Stimulated activated CD4-positive, alpha-beta T cell treated with anti-CD3 and anti-CD28 coated beads, Interleukin-2, amount 100 ng/mL, for 24 hours (primary cell): ENCODE measurements around the gene CCDC154.
"Not testable (repeated sequence)": the region's sequence is repeated elsewhere in the genome, so short reads cannot be mapped to it uniquely, and the experiment has no call there.

Experiments
- DNase-seq, 2 donors: peaks; one replicate each; pipeline ENCODE4 v3.0.0-alpha.2; 2020

Gene CCDC154

DNA sequence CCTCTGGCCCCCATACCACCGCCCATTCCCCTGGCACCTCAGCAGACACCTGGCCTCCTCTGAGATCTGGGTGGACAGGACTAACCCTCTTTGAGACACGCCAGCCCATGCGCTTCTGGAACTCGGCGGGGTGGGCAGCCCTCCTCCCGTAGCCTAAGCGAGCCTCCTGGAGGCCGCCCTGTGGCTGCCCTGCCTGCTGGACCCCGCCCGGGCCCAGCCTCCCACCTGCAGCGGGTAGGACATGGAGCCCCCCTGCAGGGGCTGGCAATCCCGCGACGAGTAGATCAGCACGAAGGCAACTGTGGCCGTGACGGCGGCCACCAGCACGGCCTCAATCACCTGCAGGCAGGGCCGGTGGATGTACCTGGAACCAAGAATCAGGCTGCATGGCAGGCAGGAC, 8.2 kb upstream of the CCDC154 start:
- DNase-seq = no peak

DNA sequence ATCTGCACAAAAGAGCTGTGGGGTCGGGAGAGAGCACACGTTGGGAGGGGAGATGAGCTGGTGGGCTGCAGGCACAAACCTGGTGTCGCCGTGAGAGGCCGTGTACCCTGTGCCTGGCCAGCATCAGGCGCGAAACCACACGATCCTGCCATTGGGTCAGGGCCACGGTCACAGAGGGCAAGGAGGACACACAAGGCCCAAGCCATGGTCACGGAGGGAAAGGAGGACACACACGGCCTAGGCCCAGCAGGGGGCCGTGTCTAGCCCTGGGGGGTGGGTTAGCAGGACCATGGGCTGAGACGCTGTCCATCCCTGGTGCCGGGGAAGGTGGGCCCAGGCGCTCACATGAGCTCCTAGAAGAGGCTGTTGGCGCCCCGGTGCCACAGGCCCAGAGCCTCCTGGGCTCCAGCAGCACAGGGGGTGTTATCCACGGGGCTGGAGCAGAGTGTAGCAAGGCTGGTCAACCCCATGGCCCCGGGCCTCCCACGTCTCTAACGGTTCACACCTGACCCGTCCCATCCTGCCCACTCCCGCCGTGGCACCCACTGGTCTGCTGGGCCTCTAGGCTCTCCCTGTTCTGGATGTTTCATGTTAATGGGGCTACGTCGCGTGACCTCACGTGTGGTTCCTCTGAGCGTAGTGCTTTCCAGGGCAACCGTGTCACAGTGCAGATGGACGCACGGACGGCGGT, 7.5 kb upstream of the CCDC154 start:
- no peak for DNase-seq

DNA sequence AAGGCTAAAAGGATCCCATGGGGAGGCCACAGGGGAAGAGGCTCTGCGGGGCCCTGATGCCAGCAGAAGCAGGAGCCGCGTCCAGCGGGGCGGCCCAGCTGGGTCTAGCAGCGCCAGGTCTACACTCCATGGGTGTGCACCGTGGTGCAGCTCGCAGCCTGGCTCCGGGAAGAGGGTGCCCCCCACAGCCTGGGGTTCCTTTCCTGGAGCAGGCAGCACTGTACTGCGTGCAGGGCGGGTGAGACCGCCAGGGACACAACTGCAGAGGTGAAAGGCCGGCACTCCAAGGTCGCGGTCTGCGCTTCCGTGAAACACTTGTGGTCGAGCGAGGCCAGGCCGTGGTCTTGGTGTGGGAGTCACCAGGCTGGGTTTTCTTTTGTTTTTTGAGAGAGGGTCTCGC, 6.5 kb upstream of the CCDC154 start:
- no peak for DNase-seq

DNA sequence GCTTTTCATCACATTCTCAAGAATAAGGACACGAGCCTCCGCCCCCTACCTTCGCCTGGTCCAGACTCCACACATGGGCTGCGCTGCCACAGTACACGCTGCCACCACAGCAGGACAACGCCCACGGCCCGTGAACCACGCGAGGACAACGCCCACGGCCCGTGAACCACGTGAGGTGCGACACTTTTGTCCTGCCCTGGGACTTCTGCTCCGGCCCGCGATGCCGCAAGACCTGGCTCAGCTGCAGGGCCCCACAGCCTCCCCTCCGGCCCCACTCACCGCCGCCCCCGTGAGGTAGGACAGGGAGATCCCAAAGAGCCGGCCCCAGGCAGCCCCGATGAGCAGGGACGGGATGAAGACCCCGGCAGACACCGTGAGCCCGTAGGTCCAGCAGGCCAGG, 5.9 kb upstream of the CCDC154 start:
- no peak for DNase-seq

DNA sequence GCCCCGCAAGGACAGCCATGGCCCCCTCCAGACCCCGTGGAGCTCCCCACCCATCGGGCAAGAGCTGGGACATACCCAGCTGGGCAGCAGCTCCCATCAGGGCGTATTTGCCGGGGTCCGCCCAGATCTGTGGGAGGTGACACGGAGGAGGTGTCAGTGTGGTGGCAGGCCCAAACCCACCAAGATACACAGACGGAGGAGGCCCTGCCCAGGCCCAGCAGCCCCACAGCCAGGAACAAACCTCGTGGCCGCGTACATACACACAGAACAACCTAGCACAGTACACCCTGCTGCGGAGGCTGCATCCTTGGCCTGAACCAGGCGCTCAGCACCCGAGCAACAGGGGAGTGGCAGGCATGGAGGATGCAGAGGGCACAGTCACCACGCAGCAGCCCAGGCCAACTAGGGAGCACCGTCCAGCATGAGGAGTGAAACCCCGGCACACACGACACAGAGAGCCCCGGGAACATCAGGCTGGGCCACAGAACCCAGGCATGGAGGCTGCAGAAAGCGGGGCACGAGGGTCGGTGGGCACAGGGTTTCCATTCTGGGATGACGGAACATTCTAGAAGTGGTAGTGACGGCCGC, 4.9 kb upstream of the CCDC154 start:
- no peak for DNase-seq

DNA sequence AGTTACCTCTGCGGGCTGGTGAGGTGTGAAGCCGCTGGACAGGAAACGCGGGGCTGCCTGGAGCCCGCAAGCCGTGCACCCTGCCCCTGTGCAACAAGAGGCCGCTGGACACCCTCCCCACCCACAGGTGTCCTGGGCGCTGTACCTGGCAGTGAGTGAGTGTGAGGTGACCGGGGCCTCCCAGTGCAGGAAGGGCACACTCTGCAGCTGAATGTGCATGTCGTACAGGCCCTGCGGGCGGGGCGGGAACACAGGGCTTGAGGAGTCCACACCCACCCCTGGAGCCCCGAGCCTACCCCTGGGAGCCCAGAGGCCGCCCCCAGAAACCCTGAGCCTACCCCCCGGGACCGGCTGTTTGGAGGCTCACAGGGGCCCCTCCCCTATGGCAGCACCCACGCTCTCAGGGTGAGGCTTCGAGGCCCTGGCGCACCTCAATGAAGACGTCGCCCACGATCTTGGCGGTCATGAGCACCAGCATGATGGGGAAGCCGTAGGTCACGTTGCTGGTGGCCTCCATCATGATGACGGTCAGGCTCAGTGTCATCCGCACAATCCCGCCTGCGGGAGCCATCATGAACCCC, 4.3 kb upstream of the CCDC154 start:
- no peak for DNase-seq

DNA sequence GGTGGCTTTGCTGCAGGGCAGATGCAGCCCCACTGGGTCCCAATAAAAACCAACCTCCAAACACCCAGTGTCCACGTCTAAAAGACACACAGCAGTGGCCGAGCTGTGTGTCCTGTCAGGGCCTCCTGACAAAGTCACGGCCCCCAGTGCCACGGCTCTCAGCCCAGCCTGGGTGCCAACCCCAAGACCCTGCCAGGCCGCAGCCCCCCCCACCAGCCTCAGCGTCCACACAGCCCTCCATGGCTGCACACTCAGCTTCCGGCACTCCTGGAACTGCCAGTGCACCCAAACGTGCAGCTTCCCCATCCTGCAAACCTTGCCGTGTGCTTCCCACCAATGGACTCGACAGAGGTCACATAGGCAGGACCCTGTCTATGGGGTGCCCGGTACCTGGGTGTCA, 3.6 kb upstream of the CCDC154 start:
- DNase-seq = no peak

DNA sequence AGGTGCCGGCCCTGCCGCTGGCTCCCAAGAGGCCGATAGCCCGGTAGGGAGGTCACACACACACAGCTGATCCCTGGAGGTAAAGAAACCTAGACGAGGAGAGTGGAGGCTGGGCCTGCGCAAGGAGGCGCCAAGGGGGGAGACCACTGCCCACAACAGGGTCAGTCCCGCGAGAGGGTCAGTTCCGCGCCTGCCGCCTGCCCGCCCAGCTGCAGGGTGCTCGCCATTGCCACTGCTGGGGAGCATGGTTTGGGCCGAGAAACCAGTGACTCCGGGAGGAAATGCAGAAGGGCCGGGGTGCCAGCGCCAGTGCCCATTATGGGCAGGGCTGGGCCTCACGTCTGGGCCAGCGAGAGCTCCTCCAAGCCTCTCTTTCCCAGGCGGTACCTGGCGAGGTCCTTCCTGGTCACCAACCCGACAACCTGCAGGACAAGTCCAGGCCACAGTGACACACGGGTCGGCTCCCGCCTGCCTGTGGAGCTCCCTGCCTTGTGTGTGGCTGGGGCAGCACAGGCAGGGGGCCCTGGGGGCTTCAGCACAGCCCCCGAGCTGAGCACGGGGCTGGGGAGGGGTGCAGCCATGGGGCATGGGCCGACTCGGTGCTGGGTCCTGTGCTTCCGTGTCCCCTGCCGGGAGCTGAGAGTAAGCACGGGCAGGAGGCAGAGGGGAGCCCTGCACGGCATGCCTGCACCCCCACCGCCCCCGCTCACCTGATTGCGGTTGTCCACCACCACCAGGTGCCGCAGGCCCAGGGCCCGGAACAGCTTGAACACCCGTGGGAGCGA, 2.1 kb upstream of the CCDC154 start:
- no peak for DNase-seq

DNA sequence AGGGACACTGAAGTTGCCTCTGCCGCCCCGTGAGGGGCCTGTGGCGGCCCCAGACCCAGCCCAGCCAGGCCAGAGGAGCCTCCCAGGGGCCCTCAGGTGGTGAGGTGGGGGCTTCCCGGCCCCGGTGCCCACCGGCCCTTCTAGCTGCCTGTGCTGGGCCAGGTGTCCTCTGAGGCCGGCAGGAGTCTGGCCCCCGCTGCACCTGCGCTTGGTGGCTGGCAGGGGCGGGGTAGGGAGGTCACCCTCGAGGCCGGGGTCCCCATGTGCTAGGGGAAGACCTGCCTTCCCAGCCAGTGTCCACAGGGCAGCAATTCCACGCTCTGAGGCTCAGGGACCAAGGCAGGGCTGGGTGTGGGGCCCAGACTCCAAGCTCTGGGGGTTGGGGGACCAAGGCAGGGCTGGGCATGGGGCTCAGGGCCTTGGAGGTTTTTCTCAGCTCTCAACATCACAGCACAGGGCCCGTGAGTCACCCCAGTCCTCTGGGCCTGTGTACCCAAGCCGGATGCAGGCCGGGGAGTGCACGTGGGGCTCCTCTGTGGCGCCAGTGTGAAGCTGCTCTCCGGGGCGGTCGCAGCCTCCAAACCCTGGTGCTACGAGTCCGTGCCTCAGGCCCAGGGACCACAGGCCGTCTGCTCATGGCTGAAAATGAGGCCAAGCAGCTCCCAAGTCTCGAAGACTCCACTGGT, 1.3 kb upstream of the CCDC154 start:
- DNase-seq = no peak

DNA sequence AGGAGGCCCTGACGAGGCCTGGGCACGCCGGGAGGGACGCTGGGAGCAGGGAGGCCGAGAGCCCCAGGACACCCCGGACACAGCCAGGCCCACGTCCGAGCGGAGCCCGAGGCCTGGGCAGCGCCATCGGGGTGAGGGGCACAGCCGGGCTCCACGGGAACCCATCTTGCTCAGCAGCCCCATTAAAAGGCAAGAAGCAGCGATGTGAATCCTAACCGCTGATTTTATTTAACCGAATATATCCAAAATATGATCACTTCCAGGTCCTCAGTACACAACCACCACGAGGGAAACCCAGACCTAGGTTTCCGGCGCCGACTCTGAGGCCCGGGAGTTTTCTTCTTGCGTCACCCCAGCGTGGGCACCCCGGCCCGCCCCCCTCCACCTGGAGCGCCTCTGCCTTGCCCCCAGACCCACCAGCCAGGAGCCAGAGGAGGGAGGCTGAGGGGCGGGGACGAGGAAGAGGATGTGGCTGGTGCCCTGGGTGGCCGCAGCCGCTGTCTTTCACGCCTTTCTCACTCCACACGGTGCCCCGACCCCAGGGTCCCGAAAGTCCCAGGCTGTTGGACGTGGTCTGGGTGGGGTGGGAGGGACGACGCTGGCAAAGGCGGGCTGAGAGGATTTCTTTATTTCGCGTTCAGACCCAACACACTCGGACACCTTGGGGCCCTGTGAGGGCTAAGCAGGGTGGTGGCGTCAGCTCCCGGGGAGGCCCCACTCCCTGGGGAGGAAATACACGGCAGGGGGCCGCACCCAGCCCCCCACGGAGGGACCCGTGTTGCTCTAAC, 568 bp upstream of the CCDC154 start:
- no peak for DNase-seq

DNA sequence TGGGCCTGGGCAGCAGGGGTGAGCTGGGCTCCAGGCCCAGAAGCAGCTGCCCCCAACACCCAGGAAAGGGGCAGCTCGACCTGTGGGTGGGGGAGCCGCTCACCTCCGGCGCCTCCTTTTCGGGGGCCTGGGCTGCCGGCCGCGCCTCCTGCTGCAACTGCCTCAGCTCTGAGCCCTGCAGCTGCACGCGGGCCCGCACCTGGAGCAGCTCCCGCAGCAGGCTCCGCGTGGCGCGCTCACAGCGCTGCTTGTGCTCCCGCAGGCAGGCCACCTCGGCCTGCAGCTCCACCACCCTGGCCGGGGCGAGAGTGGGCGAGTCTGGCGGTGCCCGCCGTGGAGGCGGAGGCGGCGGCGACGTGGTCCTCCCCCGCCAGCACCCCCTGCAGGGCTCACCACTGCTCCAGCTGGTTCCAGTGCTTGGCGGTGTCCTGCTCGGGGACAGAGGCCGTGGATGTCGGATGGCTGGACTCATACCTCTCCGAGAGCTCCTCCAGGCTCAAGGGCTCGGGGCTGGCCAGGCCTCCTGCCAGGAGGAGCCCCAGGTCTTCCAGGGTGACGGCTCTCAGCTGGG, 868 bp downstream of the CCDC154 start:
- no peak for DNase-seq

DNA sequence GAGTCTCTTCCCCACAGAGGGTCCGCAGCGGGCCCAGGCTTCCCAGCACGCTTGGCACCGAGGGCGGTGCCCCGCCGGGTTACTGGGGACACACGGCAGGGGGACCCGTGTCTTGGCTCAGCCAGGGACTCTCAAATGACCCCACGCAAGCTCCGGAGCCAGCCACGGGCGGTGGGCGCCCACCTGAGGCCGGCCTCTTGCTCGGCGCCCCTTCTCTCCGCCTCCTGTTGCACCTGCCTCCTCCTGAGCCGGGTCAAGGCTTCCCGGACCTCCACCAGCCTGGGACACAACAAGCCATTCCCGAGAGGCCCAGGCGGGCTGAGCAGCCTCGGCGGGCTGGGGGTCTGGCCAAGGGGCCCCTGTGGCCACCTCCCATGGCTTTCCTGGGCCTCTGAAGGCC, 1.7 kb downstream of the CCDC154 start:
- DNase-seq = no peak

DNA sequence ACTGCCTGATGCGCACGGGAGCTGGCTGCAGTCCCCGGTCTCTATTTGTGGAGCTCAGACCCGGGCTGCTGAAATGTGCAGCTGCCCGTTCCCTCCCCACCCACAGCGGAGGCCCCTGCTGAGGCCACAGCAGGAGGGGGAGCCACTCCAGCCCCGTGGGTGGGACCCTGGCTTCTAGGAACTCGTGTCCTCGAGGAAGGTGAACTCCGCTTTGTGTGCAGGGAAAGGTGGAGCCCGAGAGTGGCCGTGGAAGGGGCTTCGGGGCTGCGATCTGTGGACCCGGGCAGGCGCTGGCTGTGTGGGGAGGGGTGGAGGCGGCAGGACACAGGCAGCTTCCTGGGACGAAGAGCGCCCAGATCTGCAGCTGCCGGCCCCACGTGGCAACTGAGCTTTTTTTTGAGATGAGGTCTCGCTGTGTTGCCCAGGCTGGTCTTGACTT, 2.9 kb downstream of the CCDC154 start:
- no peak for DNase-seq

DNA sequence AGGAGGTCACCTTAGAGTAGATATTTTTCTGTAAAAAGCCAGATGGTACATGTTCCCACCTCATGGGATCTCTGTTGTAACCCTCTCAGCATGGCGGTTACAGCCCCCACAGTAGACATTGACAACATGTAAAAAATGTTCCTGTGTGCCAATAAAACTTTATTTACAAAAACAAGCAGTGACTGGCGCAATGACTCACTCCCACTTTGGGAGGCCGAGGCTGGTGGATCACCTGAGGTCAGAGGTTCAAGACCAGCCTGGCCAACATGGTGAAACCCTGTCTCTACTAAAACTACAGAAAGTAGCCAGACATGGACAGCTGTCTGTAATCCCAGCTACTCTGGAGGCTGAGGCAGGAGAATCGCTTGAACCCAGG, 4.7 kb downstream of the CCDC154 start:
- DNase-seq = not testable (repeated sequence)

DNA sequence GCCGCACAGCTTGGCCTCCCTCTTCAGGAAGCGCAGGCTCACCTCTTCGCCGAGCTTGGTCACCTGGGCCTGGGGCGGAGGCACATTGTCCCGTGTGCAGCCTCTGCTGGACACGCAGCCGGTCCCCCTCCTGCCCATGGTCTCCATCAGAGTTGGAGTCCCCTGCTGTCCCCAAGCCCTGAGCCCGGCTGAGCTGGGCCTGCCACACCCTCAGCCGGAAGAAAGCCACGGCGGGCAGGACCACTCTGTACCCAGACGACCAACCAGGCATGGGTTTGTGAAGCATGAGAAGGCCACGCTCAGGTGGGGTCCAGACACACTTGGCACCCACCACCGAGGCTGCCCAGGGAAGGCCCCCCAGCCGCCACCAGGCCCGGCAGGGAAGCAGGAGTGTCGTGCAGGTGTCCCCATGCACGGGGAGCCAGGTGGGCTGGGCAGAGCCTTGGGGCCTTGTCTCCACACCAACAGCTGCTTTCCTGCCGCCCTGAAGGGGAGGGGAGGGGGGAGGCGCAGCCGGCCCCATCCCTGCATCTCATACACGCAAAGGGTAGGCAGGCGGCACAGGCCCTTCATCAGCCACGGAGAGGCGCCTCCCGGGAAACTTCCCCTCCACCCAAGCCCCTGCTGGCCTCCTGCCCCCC, 5.2 kb downstream of the CCDC154 start:
- no peak for DNase-seq

DNA sequence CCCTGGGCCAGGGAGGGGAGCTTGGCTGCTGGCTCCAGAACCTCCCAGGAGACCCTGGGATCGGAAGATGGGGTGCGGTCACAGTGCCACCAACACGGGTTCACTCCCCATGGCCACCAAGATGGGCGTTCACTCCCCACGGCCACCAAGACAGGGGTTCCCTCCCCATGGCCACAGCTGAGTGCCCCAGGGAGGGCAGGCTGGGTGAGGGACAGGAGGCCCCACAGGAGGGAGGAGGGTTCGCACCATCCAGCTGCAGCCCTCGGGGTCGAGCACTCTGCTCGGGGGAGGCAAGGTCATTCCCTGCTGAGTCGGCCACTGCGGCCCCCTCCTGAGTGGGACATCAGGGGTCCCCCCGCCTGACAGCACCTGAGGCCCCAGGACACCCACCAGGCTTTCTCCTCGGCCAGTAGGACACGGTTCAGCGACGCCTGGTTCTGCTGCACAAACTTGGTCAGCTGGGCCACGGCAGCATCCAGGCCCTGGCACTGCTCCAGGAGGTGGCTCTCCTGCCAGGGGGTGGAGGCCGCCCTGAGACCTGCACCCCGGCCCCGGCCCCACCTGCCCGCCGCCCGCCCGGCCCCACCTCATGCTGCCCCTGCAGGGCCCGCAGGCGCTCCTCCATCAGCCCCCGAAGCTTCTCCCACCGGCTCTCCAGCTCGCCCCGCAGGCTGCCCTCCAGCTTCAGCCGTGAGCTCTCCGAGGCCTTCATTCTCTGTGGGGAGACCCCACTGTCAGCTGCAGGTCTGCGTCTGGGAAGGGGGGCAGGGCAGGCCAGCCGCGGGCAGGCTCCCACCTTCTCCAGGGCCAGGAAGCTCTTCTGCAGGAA, 5.9 kb downstream of the CCDC154 start:
- no peak for DNase-seq

DNA sequence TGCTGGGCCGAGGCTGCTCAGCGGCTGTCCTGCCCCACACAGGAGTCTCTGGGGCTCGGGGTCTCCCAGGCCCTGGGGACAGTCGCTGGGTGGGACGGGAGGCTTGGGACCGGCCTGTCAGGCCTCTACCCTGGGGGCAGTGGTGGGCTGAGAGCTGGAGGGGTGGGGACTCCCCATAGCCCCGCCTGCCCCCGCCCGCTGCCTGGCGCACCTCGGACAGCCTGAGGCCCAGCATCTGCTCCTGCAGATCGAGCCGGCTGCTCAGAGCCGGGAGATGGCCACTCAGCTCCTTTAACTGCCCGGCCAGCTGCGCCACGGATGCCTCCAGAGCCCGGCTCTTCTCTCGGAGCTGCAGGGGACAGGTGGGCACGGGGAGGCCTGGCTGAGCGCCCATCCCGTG, 6.8 kb downstream of the CCDC154 start:
- DNase-seq = no peak

DNA sequence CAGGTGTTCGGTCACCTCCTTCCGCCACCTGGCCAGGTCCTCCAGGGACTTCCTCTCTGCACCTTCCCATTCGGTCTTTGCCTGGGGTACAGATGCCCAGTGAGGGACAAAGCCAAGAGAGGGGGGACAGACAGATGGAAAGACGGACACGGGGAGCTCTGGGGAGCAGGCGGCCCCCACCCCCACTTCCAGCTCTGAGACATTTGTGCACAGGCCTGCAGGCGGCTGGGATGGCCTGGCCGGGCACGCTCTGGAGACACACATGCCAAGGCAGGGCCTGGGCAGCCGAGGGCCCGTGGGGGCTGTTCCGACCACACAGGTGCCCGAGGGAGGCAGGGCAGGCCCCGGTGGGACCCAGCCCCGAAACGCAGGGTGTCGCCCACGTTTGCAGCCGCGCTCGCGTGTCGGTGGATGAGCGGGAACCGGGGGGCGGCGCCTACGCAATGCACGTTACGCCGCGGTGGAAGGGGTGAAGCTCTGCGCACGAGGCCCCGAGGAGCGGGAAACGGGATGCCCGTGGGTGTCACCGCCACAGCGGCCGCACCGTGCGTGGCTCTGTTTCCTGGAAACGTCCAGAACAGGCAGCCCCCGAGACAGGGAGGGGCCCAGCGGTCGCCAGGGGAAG, 7.5 kb downstream of the CCDC154 start:
- DNase-seq = no peak

DNA sequence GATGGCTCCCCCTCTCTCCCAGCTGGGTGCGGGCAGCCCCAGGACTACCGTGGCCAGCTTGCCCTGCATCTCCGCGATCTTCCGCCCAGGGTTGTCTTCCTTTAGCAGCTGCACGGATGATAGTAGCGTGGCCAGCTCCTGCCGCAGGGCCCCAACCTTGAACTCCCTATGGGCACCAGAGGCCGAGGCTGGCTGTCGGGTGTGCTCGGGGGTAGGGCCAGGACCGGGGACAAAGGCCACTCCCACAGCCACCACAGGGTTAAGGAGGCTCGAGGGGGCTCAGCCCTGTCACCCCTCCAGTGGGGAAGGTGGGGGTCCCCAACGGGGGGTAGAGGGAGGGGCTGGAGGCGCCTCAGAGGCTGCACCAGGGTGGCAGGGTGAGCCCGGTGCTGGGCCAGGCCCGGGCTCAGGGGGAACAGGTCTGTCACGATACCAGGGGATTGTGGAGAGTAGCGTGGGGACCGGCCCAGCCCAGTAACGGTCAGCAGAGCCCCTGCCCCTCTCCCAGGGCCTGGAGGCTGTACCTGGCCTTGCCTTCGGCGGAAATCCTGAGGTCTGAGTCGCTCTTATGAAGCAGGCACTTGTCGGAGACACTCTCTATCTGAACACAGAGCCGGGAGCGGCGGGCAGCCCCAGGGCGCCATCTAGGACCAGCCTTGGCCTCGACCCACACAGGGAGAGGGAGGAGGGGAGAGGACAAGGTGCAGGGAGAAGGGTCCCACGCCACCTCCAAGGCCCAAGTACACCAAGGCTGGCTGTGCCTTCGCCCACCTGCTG, 8.2 kb downstream of the CCDC154 start:
- DNase-seq = no peak
